H1 (cell line): ENCODE data around the gene PELO. TPM values are rescaled to one million over a fixed set of nuclear protein-coding genes. Genes with fewer than 3 reads are reported as not detected.

ENCODE experiments used
- CTCF ChIA-PET: fragments of 300-600 bp; sonication (Branson Sonifier 250); formaldehyde crosslinking; loops from one replicate; lab custom pipeline; 2021; ENCODE audit not compliant: partially characterized antibody; lab: Charles Lee
- POLR2A ChIA-PET: fragments of 300-600 bp; sonication (Branson Sonifier 250); formaldehyde crosslinking; loops from one replicate; lab custom pipeline; 2021; ENCODE audit warnings: inconsistent platforms; ENCODE audit not compliant: partially characterized antibody; lab: Charles Lee
- DNase-seq, 2 experiments: peaks; one replicate each; pipeline versions ENCODE4 v3.0.0 to v3.0.0-alpha.2; 2010 to 2022; ENCODE audit warnings: low spot score in 2 of 2, low read depth in 1 of 2, mixed read lengths in 1 of 2
- FAIRE-seq: peaks from 2 replicates; lab custom pipeline; 2011; peaks lifted over from hg19 to GRCh38; lab: Jason Lieb, UNC
- H2AFZ ChIP-seq: 2 replicates; pipeline ENCODE4 v1.8.1; 2012; ENCODE audit warnings: low read length, inconsistent platforms
- H2AK5ac ChIP-seq: 2 replicates; pipeline ENCODE4 v1.6.1; 2013; ENCODE audit warnings: low read depth, low read length
- H2BK120ac ChIP-seq: replicated peaks from 2 replicates; pipeline ENCODE3; 2013; ENCODE audit warnings: low read depth, low read length, inconsistent platforms
- H2BK12ac ChIP-seq: 2 replicates; pipeline ENCODE4 v1.6.1; 2013; ENCODE audit warnings: low read depth, low read length
- H2BK15ac ChIP-seq: 2 replicates; pipeline ENCODE4 v1.6.1; 2013; ENCODE audit warnings: low read length
- H2BK20ac ChIP-seq: 2 replicates; pipeline ENCODE4 v1.6.1; 2013; ENCODE audit warnings: low read length
- H2BK5ac ChIP-seq: 2 replicates; pipeline ENCODE4 v1.6.1; 2013; ENCODE audit warnings: low read depth, low read length
- H3K14ac ChIP-seq: 2 replicates; pipeline ENCODE4 v1.6.1; 2013; ENCODE audit warnings: inconsistent platforms; ENCODE audit not compliant: insufficient read length
- H3K18ac ChIP-seq: 2 replicates; pipeline ENCODE4 v1.6.1; 2013; ENCODE audit warnings: low read length; ENCODE audit errors: extremely low read depth
- H3K23ac ChIP-seq: 2 replicates; pipeline ENCODE4 v1.6.1; 2013; ENCODE audit warnings: inconsistent platforms; ENCODE audit not compliant: insufficient read length
- H3K23me2 ChIP-seq: 2 replicates; pipeline ENCODE4 v1.6.1; 2013; ENCODE audit warnings: low read depth, low read length
- H3K27ac ChIP-seq: 2 replicates; pipeline ENCODE4 v1.6.1; 2011; ENCODE audit warnings: low read depth, low read length, inconsistent platforms
- H3K27me3 ChIP-seq, 4 experiments: replicated peaks in 1 of 4; 1 replicate in 1 of 4; 2 replicates in 3 of 4; pipeline versions ENCODE4 v1.6.1 to v1.8.1; 2011 to 2013; ENCODE audit warnings: low read length in 3 of 4, mild to moderate bottlenecking in 3 of 4, inconsistent platforms in 2 of 4, mixed read lengths in 2 of 4, moderate library complexity in 1 of 4; ENCODE audit not compliant: control insufficient read depth in 3 of 4, insufficient read depth in 3 of 4; ENCODE audit errors: extremely low read depth in 1 of 4
- H3K36me3 ChIP-seq, 4 experiments: 2 replicates each; pipeline versions ENCODE4 v1.6.1 to v1.8.1; 2011 to 2013; ENCODE audit warnings: mild to moderate bottlenecking in 4 of 4, low read length in 3 of 4, moderate library complexity in 2 of 4, control low read depth in 1 of 4, inconsistent platforms in 1 of 4; ENCODE audit not compliant: insufficient read depth in 4 of 4, control insufficient read depth in 2 of 4
- H3K4ac ChIP-seq: replicated peaks from 2 replicates; pipeline ENCODE3; 2013; ENCODE audit warnings: low read length, low read depth, mixed read lengths, inconsistent platforms; ENCODE audit not compliant: insufficient read length
- H3K4me1 ChIP-seq, 4 experiments: replicated peaks in 1 of 4; 1 replicate in 1 of 4; 2 replicates in 3 of 4; pipeline versions ENCODE4 v1.6.1 to v1.8.1; 2011 to 2013; ENCODE audit warnings: low read length in 3 of 4, inconsistent platforms in 2 of 4, mixed read lengths in 1 of 4; ENCODE audit not compliant: insufficient read depth in 4 of 4, control insufficient read depth in 3 of 4
- H3K4me2 ChIP-seq, 2 experiments: 2 replicates each; pipeline versions ENCODE4 v1.6.1 to v1.8.1; 2011 to 2013; ENCODE audit warnings: low read depth in 2 of 2, low read length in 2 of 2, control low read depth in 1 of 2, inconsistent platforms in 1 of 2, mild to moderate bottlenecking in 1 of 2; ENCODE audit not compliant: insufficient read depth in 1 of 2
- H3K4me3 ChIP-seq, 4 experiments: fragments of 200-600, 300-600 bp in 1 of 4; sonication (generic), shearing (Covaris generic), sonication (Bioruptor Twin) in 1 of 4; 2 replicates each; pipeline versions ENCODE4 v1.5.1 to v1.8.1; 2011 to 2016; ENCODE audit warnings: low read length in 4 of 4, low read depth in 3 of 4, control low read depth in 2 of 4, inconsistent platforms in 2 of 4, mild to moderate bottlenecking in 2 of 4, mixed read lengths in 1 of 4, moderate library complexity in 1 of 4; ENCODE audit not compliant: insufficient read depth in 2 of 4; ENCODE audit errors: extremely low read depth in 1 of 4
- H3K56ac ChIP-seq: replicated peaks from 2 replicates; pipeline ENCODE3; 2013; ENCODE audit warnings: low read depth, mild to moderate bottlenecking, mixed read lengths, low read length, inconsistent platforms; ENCODE audit not compliant: insufficient read length
- H3K79me1 ChIP-seq: 2 replicates; pipeline ENCODE4 v1.6.1; 2013; ENCODE audit warnings: low read depth, low read length, control low read depth
- H3K79me2 ChIP-seq, 2 experiments: 2 replicates each; pipeline versions ENCODE4 v1.6.1 to v1.8.1; 2012 to 2013; ENCODE audit warnings: low read length in 2 of 2, mild to moderate bottlenecking in 2 of 2, inconsistent platforms in 1 of 2; ENCODE audit not compliant: insufficient read depth in 2 of 2, control insufficient read depth in 1 of 2
- H3K9ac ChIP-seq, 4 experiments: replicated peaks in 1 of 4; 1 replicate in 1 of 4; 2 replicates in 3 of 4; pipeline versions ENCODE4 v1.6.1 to v1.8.1; 2011 to 2013; ENCODE audit warnings: low read depth in 3 of 4, low read length in 3 of 4, control low read depth in 2 of 4, mild to moderate bottlenecking in 2 of 4, moderate library complexity in 2 of 4, inconsistent platforms in 1 of 4; ENCODE audit errors: extremely low read depth in 1 of 4
- H3K9me3 ChIP-seq, 2 experiments: 2 replicates each; pipeline versions ENCODE4 v1.6.1 to v1.8.1; 2012 to 2013; ENCODE audit warnings: mild to moderate bottlenecking in 2 of 2, moderate library complexity in 2 of 2, control low read depth in 1 of 2, inconsistent platforms in 1 of 2, low read depth in 1 of 2, low read length in 1 of 2, mixed read lengths in 1 of 2; ENCODE audit not compliant: insufficient read depth in 2 of 2
- H4K20me1 ChIP-seq, 2 experiments: replicated peaks in 1 of 2; 2 replicates each; pipeline versions ENCODE3 to v1.8.1; 2011 to 2013; ENCODE audit warnings: inconsistent platforms in 2 of 2, low read length in 2 of 2, mild to moderate bottlenecking in 1 of 2; ENCODE audit not compliant: insufficient read depth in 2 of 2, control insufficient read depth in 1 of 2
- H4K5ac ChIP-seq: 2 replicates; pipeline ENCODE4 v1.6.1; 2013; ENCODE audit warnings: low read length, low read depth, mixed read lengths, inconsistent platforms; ENCODE audit not compliant: insufficient read length
- H4K8ac ChIP-seq: 2 replicates; pipeline ENCODE4 v1.8.0; 2013; ENCODE audit warnings: mild to moderate bottlenecking, moderate library complexity, low read length, inconsistent platforms; ENCODE audit not compliant: insufficient read depth; ENCODE audit errors: extremely low read depth
- H4K91ac ChIP-seq: replicated peaks from 2 replicates; pipeline ENCODE3; 2013; ENCODE audit warnings: low read length, mixed read lengths, inconsistent platforms; ENCODE audit not compliant: insufficient read length
- EP300 ChIP-seq, 2 experiments: IDR thresholded peaks; 1 replicate in 1 of 2; 2 replicates in 1 of 2; pipeline ENCODE4 v1.6.1; 2011 to 2012; ENCODE audit warnings: low read depth in 2 of 2, low read length in 2 of 2, mild to moderate bottlenecking in 2 of 2, borderline replicate concordance in 1 of 2, inconsistent platforms in 1 of 2, moderate library complexity in 1 of 2
- KDM5A ChIP-seq: fragments of 200-600 bp; IDR thresholded peaks from 2 replicates; pipeline ENCODE4 v1.7.1; 2012; ENCODE audit warnings: mild to moderate bottlenecking, low read length, inconsistent platforms, mixed read lengths
- SP2 ChIP-seq: IDR thresholded peaks from 2 replicates; pipeline ENCODE4 v1.6.1; 2012; ENCODE audit warnings: mild to moderate bottlenecking, low read length, inconsistent platforms
- polyA plus RNA-seq, 7 experiments: library from polyadenylated mRNA; depleted of rRNA in 3 of 7; stranded (reverse) in 5 of 7; unstranded in 2 of 7; fragments of >200 nt in 5 of 7; fragments of 200-250 nt in 2 of 7; gene quantifications; 1 replicate in 5 of 7; 2 replicates in 1 of 7; 4 replicates in 1 of 7; pipeline versions ENCODE4 v1.2.1 to v1.2.3, GENCODE V29; 2011 to 2013; ENCODE audit warnings: missing spikeins in 2 of 7, mixed read lengths in 2 of 7
- total RNA-seq: library from RNA; stranded (reverse); fragmentation: NEBNext Ultra II Directional; extraction: Animal tissue kit (Norgen Biotek cat#: 25700); gene quantifications from 2 replicates; pipeline ENCODE4 v1.2.1, GENCODE V29; 2021
- TF ChIP-seq, protein P1 (sequence below): IDR thresholded peaks from 2 replicates; pipeline ENCODE4 v1.6.1; 2011; ENCODE audit warnings: low read length, improper control_type of control experiment

The PELO gene
- total and polyA plus RNA-seq, 2 of the 8 experiments (the other 6 are each of a cell fraction or from before 2014, with no cell fraction given), result 10.8 to 18.5 TPM

GRCh38 chr5:52772668-52773067 is 15.0 kb upstream of the PELO start:
- no peak overlapping the region for H2AK5ac ChIP-seq
- no peak overlapping the region for H3K9ac ChIP-seq
- no peak overlapping the region for H3K56ac ChIP-seq
- POLR2A ChIA-PET, result no interaction called here
- no peak overlapping the region for H4K5ac ChIP-seq
- H3K79me2 ChIP-seq, result no peaks in the 10 kb centered on the region
- FAIRE-seq, result no peak
- no peak overlapping the region for H3K23ac ChIP-seq
- H3K4ac ChIP-seq, result no peak overlapping the region
- no peak for DNase-seq
- H3K23me2 ChIP-seq, result no peaks in the 10 kb centered on the region
- no peak overlapping the region for H2BK5ac ChIP-seq
- H2BK12ac ChIP-seq, result no peak overlapping the region
- no peak overlapping the region for H3K14ac ChIP-seq
- H4K8ac ChIP-seq, result no peak overlapping the region
- H3K79me1 ChIP-seq, result no peaks in the 10 kb centered on the region
- no peak overlapping the region for H4K91ac ChIP-seq
- H2AFZ ChIP-seq, result no peak overlapping the region
- no peak overlapping the region for H3K4me3 ChIP-seq
- no peak overlapping the region for H3K4me2 ChIP-seq
- peaks cover 0 to 3% (median 0%) of the 10 kb centered on the region in 4 experiments; a peak in 1 of 7 replicates for H3K4me1 ChIP-seq
- H3K27ac ChIP-seq, result no peak overlapping the region
- H3K27me3 ChIP-seq, result no peaks in the 10 kb centered on the region
- no peaks in the 10 kb centered on the region for H4K20me1 ChIP-seq
- no peak overlapping the region for H2BK15ac ChIP-seq
- H3K36me3 ChIP-seq, result no peaks in the 10 kb centered on the region
- CTCF ChIA-PET, result no interaction called here
- H3K9me3 ChIP-seq, result no peaks in the 10 kb centered on the region
- H3K18ac ChIP-seq, result no peak overlapping the region
- no peak overlapping the region for H2BK120ac ChIP-seq
- H2BK20ac ChIP-seq, result no peak overlapping the region
- no peak for TF ChIP-seq EP300 (IDR thresholded peaks at IDR 0.05; ENCODE audit: borderline replicate concordance in 1 of 2, low read depth in 2 of 2, low read length in 2 of 2)
- TF ChIP-seq, protein P1, sequence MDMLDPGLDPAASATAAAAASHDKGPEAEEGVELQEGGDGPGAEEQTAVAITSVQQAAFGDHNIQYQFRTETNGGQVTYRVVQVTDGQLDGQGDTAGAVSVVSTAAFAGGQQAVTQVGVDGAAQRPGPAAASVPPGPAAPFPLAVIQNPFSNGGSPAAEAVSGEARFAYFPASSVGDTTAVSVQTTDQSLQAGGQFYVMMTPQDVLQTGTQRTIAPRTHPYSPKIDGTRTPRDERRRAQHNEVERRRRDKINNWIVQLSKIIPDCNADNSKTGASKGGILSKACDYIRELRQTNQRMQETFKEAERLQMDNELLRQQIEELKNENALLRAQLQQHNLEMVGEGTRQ, result no peak
- TF ChIP-seq SP2, result no peak
- no peak for TF ChIP-seq KDM5A
